ENCODE results near the gene H2AZ1.

Gene H2AZ1

GRCh38 chr4:99915449-99915848 lies 34.6 kb downstream of the H2AZ1 start:
- TF ChIP-seq EGR1 (IDR thresholded peaks at IDR 0.05) (no peak), MAX (IDR thresholded peaks at IDR 0.05) (no peak)
